LNCaP clone FGC (cell line): ENCODE results near the gene ANGEL1.

Source experiments
- DNase-seq: peaks from one replicate; pipeline ENCODE4 v3.0.0-alpha.2; 2011; ENCODE audit warnings: low read depth
- H3K4me3 ChIP-seq: 2 replicates; pipeline ENCODE4 v1.5.1; 2011; ENCODE audit warnings: mild to moderate bottlenecking, low read depth, low read length, control low read depth
- CTCF ChIP-seq: IDR thresholded peaks from 2 replicates; pipeline ENCODE4 v1.5.1; 2012; ENCODE audit warnings: mild to moderate bottlenecking; ENCODE audit not compliant: control insufficient read depth, insufficient read depth; ENCODE audit errors: extremely low read depth

ANGEL1 gene

GRCh38 chr14:76771437-76771980 is 41.2 kb downstream of the ANGEL1 start:
- no peak for TF ChIP-seq CTCF
- no peak for DNase-seq
- H3K4me3 ChIP-seq = no peak overlapping the region

GRCh38 chr14:76770521-76771436 is 41.9 kb downstream of the ANGEL1 start:
- H3K4me3 ChIP-seq = no peak overlapping the region
- no peak for DNase-seq
- TF ChIP-seq CTCF = no peak

- no peak for TF ChIP-seq CTCF
- no peak for DNase-seq
- no peak overlapping the region for H3K4me3 ChIP-seq
These were observed 42.9 kb downstream of the ANGEL1 start for GRCh38 chr14:76769636-76770292.

GRCh38 chr14:76768671-76769500 is 43.8 kb downstream of the ANGEL1 start:
- no peak for DNase-seq
- no peak for TF ChIP-seq CTCF
- H3K4me3 ChIP-seq = no peak overlapping the region

GRCh38 chr14:76767681-76768656 is 44.7 kb downstream of the ANGEL1 start:
- no peak for DNase-seq
- TF ChIP-seq CTCF = no peak
- no peak overlapping the region for H3K4me3 ChIP-seq
